Measurements from ENCODE around the gene CUL5.

- no peak for TF ChIP-seq GATA3 (IDR thresholded peaks at IDR 0.05; ENCODE audit: low read depth, low read length)
- TF ChIP-seq GATA2 (IDR thresholded peaks at IDR 0.05; ENCODE audit: low read depth, low read length), result no peak
Measured at GRCh38 chr11:108117746-108118371, 109.2 kb downstream of the CUL5 start.
